22Rv1 (cell line): ENCODE measurements around the gene AADAT.

Experiments used
- CTCF ChIP-seq: fragments of 450-650 bp; IDR thresholded peaks from 2 replicates; pipeline ENCODE4 v1.5.1; 2017; ENCODE audit warnings: mild to moderate bottlenecking
- ZFX ChIP-seq: fragments of 450-650 bp; IDR thresholded peaks from 2 replicates; pipeline ENCODE4 v1.6.1; 2017; ENCODE audit warnings: antibody characterized with exemption, borderline replicate concordance

GRCh38 chr4:170091069-170091696 is 1.4 kb upstream of the AADAT start:
- TF ChIP-seq CTCF (no peak), ZFX (no peak)
